HEK293T (cell line): ENCODE measurements around the gene MT1H.

ENCODE experiments used
- ARNT ChIP-seq: fragments of 450-650 bp; IDR thresholded peaks from 2 replicates; pipeline ENCODE4 v1.6.1; 2017; ENCODE audit warnings: mild to moderate bottlenecking
- FOXK2 ChIP-seq: fragments of 450-650 bp; IDR thresholded peaks from 2 replicates; pipeline ENCODE4 v1.6.1; 2016; ENCODE audit warnings: mild to moderate bottlenecking
- HDGF ChIP-seq: fragments of 450-650 bp; IDR thresholded peaks from 2 replicates; pipeline ENCODE4 v1.6.1; 2017; ENCODE audit warnings: antibody characterized with exemption, borderline replicate concordance

- TF ChIP-seq HDGF (no peak), ARNT (no peak), FOXK2 (no peak)
These were observed 30.6 kb downstream of the MT1H start for GRCh38 chr16:56700195-56700594.
